Measurements from ENCODE around the gene PCDHGB4. TPM values are rescaled to one million over a fixed set of nuclear protein-coding genes. Genes with fewer than 3 reads are reported as not detected.
"Not testable (repeated sequence)": the region's sequence is repeated elsewhere in the genome, so short reads cannot be mapped to it uniquely, and the experiment has no call there.

Gene PCDHGB4
- total and polyA plus RNA-seq, 3 experiments from 2014 or later: 0.08 to 0.13 TPM; not detected in 1

DNA sequence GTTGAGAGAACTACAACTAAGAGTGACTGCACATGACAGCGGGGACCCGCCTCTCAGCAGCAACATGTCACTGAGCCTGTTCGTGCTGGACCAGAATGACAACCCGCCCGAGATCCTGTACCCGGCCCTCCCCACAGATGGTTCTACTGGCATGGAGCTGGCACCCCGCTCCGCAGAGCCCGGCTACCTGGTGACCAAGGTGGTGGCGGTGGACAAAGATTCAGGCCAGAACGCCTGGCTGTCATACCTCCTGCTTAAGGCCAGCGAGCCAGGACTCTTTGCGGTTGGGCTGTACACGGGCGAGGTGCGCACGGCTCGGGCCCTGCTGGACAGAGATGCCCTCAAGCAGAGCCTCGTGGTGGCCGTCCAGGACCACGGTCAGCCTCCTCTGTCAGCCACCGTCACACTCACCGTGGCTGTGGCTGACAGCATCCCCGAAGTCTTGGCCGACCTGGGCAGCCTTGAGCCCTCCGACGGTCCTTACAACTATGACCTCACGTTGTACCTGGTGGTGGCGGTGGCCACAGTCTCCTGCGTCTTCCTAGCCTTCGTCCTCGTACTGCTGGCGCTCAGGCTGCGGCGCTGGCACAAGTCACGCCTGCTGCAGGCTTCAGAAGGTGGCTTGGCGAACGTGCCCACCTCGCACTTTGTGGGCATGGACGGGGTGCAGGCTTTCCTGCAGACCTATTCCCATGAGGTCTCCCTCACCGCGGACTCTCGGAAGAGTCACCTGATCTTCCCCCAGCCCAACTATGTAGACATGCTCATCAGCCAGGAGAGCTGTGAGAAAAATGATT, 2.8 kb upstream of the PCDHGB4 start:
- Mint-ChIP-seq H3K4me3 (no peak overlapping the region), H3K9me3 (peaks cover 27 to 73% (median 60%) of the 10 kb centered on the region in 5 donors), H3K27me3 (peaks cover 66 to 76% of the 10 kb centered on the region in 2 donors), H3K4me1 (no peaks in the 10 kb centered on the region), H3K27ac (no peak overlapping the region), H3K36me3 (peaks cover 2 to 8% (median 3%) of the 10 kb centered on the region in 3 donors)
- ChIA-PET POLR2A (no interaction called here), CTCF (no interaction called here)
- H3K9me3 ChIP-seq (ENCODE audit: low read length): no peaks in the 10 kb centered on the region
- no peaks in the 10 kb centered on the region for H3K36me3 ChIP-seq (ENCODE audit: insufficient read depth, low read length)
- no peaks in the 10 kb centered on the region for H3K4me1 ChIP-seq (ENCODE audit: insufficient read depth, low read length)
- H3K4me3 ChIP-seq (ENCODE audit: low read length): no peak overlapping the region
- DNase-seq: no peak
- no peak overlapping the region for H3K27ac ChIP-seq (ENCODE audit: low read depth, low read length)
- H3K27me3 ChIP-seq (ENCODE audit: insufficient read depth, low read length, poor library complexity, severe bottlenecking): peaks cover 11% of the 10 kb centered on the region

- ChIA-PET POLR2A (no interaction called here), CTCF (no interaction called here)
- Histone ChIP-seq H3K4me1 (ENCODE audit: insufficient read depth, low read length) (no peaks in the 10 kb centered on the region), H3K27ac (ENCODE audit: low read depth, low read length) (no peak overlapping the region), H3K9me3 (ENCODE audit: low read length) (no peaks in the 10 kb centered on the region), H3K4me3 (ENCODE audit: low read length) (no peak overlapping the region), H3K36me3 (ENCODE audit: insufficient read depth, low read length) (no peaks in the 10 kb centered on the region), H3K27me3 (ENCODE audit: insufficient read depth, low read length, poor library complexity, severe bottlenecking) (peaks cover 16% of the 10 kb centered on the region)
- Mint-ChIP-seq H3K4me1 (no peaks in the 10 kb centered on the region), H3K9me3 (peaks cover 30 to 77% (median 66%) of the 10 kb centered on the region in 5 donors), H3K27ac (no peak overlapping the region), H3K36me3 (peaks cover 2 to 14% (median 3%) of the 10 kb centered on the region in 3 donors), H3K4me3 (peak overlapping the region in 3 of 7 donors; percentile 18 to 52 (median 34)), H3K27me3 (peaks cover 65 to 73% of the 10 kb centered on the region in 2 donors)
- DNase-seq: no peak
Measured at GRCh38 chr5:141388661-141389060, 1.2 kb downstream of the PCDHGB4 start.

GRCh38 chr5:141389153-141390042, 1.9 kb downstream of the PCDHGB4 start:
- no peak overlapping the region for H3K27ac Mint-ChIP-seq

GRCh38 chr5:141392429-141393198, 5.1 kb downstream of the PCDHGB4 start, which contains the start of gene PCDHGA8:
Gene PCDHGA8 (plus strand): TSS chr5:141392633. CDS start chr5:141392814, 181 bp downstream.
- Mint-ChIP-seq H3K27ac (no peak within 1 kb of the TSS), H3K27me3 (peaks cover 61 to 64% of the 10 kb centered on the region in 2 donors), H3K36me3 (peaks cover 2 to 20% (median 2%) of the 10 kb centered on the region in 3 donors), H3K4me3 (peak within 1 kb of the TSS in 1 of 7 donors; percentile 23), H3K4me1 (no peaks in the 10 kb centered on the region), H3K9me3 (peaks cover 29 to 66% (median 59%) of the 10 kb centered on the region in 5 donors)
- Histone ChIP-seq H3K4me3 (ENCODE audit: low read length) (no peak within 1 kb of the TSS), H3K9me3 (ENCODE audit: low read length) (no peaks in the 10 kb centered on the region), H3K36me3 (ENCODE audit: insufficient read depth, low read length) (no peaks in the 10 kb centered on the region), H3K4me1 (ENCODE audit: insufficient read depth, low read length) (no peaks in the 10 kb centered on the region), H3K27me3 (ENCODE audit: insufficient read depth, low read length, poor library complexity, severe bottlenecking) (peaks cover 22% of the 10 kb centered on the region), H3K27ac (ENCODE audit: low read depth, low read length) (no peak within 1 kb of the TSS)
- POLR2A ChIA-PET: no interaction called here
- CTCF ChIA-PET: no interaction called here
- no peak for DNase-seq

More at GRCh38 chr5:141389153-141390042, 1.9 kb downstream of the PCDHGB4 start:
- H3K4me3 ChIP-seq (ENCODE audit: low read length): no peak overlapping the region
- H3K27me3 ChIP-seq (ENCODE audit: insufficient read depth, low read length, poor library complexity, severe bottlenecking): peaks cover 21% of the 10 kb centered on the region
- peaks cover 2 to 20% (median 3%) of the 10 kb centered on the region in 3 donors for H3K36me3 Mint-ChIP-seq
- no peak overlapping the region for H3K4me3 Mint-ChIP-seq
- H3K9me3 Mint-ChIP-seq: peaks cover 36 to 76% (median 66%) of the 10 kb centered on the region in 5 donors
- no peaks in the 10 kb centered on the region for H3K4me1 ChIP-seq (ENCODE audit: insufficient read depth, low read length)
- CTCF ChIA-PET: no interaction called here
- no peaks in the 10 kb centered on the region for H3K36me3 ChIP-seq (ENCODE audit: insufficient read depth, low read length)
- no peaks in the 10 kb centered on the region for H3K4me1 Mint-ChIP-seq
- H3K27me3 Mint-ChIP-seq: peaks cover 63 to 72% of the 10 kb centered on the region in 2 donors
- DNase-seq: no peak
- H3K27ac ChIP-seq (ENCODE audit: low read depth, low read length): no peak overlapping the region
- no peaks in the 10 kb centered on the region for H3K9me3 ChIP-seq (ENCODE audit: low read length)
- POLR2A ChIA-PET: no interaction called here

- no peak overlapping the region for H3K27ac Mint-ChIP-seq
- POLR2A ChIA-PET: no interaction called here
- Histone ChIP-seq H3K4me3 (ENCODE audit: low read length) (no peak overlapping the region), H3K36me3 (ENCODE audit: insufficient read depth, low read length) (no peaks in the 10 kb centered on the region), H3K9me3 (ENCODE audit: low read length) (no peaks in the 10 kb centered on the region), H3K4me1 (ENCODE audit: insufficient read depth, low read length) (no peaks in the 10 kb centered on the region), H3K27ac (ENCODE audit: low read depth, low read length) (no peak overlapping the region), H3K27me3 (ENCODE audit: insufficient read depth, low read length, poor library complexity, severe bottlenecking) (peaks cover 22% of the 10 kb centered on the region)
- peaks cover 2 to 20% (median 2%) of the 10 kb centered on the region in 3 donors for H3K36me3 Mint-ChIP-seq
- peaks cover 59 to 62% of the 10 kb centered on the region in 2 donors for H3K27me3 Mint-ChIP-seq
- DNase-seq: no peak
- no peaks in the 10 kb centered on the region for H3K4me1 Mint-ChIP-seq
- no peak overlapping the region for H3K4me3 Mint-ChIP-seq
- peaks cover 28 to 64% (median 58%) of the 10 kb centered on the region in 5 donors for H3K9me3 Mint-ChIP-seq
- CTCF ChIA-PET: no interaction called here
Measured at GRCh38 chr5:141393267-141393666, 5.8 kb downstream of the PCDHGB4 start.

GRCh38 chr5:141394401-141395187, 7.1 kb downstream of the PCDHGB4 start:
- DNase-seq; H3K4me3 ChIP-seq (ENCODE audit: low read length); H3K4me1 Mint-ChIP-seq; H3K4me1 ChIP-seq (ENCODE audit: insufficient read depth, low read length); H3K36me3 ChIP-seq (ENCODE audit: insufficient read depth, low read length); H3K27ac ChIP-seq (ENCODE audit: low read depth, low read length); CTCF ChIA-PET; H3K4me3 Mint-ChIP-seq; POLR2A ChIA-PET; H3K9me3 ChIP-seq (ENCODE audit: low read length): not testable (repeated sequence)
- Mint-ChIP-seq H3K27ac (peak overlapping the region in 1 of 8 donors; percentile 89), H3K36me3 (peaks cover 2 to 15% (median 2%) of the 10 kb centered on the region in 3 donors), H3K9me3 (peaks cover 20 to 65% (median 56%) of the 10 kb centered on the region in 5 donors), H3K27me3 (peaks cover 59 to 61% of the 10 kb centered on the region in 2 donors)
- peaks cover 22% of the 10 kb centered on the region for H3K27me3 ChIP-seq (ENCODE audit: insufficient read depth, low read length, poor library complexity, severe bottlenecking)

All from CD8-positive, alpha-beta memory T cell (primary cell).